GM18870 (cell line): ENCODE results near the gene IZUMO1.
"Not testable (repeated sequence)": the region's sequence is repeated elsewhere in the genome, so short reads cannot be mapped to it uniquely, and the experiment has no call there.

Experiments used
- ATAC-seq: cut with Tn5 transposase; IDR thresholded peaks from one replicate; pipeline ENCODE4 v1.9.1; 2021; ENCODE audit warnings: moderate library complexity; ENCODE audit not compliant: unreplicated experiment

The IZUMO1 gene

DNA sequence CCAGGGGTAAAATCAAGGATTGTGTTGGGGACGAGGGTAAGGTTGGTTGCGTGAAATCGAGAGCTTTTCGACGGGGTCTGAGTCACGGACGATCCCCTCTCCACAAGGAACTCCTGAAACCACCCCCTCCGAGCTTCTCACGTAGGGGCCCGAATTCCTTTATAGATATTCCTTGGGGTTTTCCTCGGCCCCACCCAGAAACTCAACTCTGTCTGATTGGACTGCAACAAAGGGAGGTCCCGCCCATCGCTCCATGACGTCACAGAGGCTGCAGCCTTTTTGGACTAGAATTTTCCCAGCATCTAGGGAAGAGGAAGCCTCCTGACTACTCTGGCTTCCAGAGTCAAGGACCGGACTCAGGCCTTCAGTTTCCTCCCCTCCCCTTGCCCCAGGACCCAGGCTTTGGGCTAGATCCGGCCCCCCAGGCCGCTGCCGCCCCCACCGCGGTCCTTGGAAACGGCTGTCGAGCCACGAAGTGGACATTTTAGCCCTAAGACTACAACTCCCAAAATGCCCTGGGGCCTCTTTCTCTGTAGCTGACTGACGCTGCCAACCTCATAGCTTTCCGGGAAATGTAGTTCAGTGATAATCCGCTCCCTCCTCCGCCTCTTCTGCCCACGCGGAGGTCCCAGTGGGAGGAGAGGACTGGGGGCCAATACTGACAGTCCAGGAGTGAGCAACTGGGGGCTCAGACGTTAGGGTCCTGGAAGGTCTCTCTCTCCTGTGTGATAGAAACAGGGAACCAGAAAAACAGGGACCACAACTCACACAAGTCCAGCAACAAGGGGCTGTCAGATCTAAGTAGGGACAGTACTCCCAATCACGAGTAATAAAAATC, at the start of gene IZUMO1:
Gene IZUMO1 (minus strand): TSS at position 172 of the 838 bp plus-strand sequence. CDS start 1,050 bp downstream, outside the sequence.
- ATAC-seq: no peak

- no peak for ATAC-seq
Measured at GRCh38 chr19:48795685-48796070, 49.0 kb upstream of the IZUMO1 start.

DNA sequence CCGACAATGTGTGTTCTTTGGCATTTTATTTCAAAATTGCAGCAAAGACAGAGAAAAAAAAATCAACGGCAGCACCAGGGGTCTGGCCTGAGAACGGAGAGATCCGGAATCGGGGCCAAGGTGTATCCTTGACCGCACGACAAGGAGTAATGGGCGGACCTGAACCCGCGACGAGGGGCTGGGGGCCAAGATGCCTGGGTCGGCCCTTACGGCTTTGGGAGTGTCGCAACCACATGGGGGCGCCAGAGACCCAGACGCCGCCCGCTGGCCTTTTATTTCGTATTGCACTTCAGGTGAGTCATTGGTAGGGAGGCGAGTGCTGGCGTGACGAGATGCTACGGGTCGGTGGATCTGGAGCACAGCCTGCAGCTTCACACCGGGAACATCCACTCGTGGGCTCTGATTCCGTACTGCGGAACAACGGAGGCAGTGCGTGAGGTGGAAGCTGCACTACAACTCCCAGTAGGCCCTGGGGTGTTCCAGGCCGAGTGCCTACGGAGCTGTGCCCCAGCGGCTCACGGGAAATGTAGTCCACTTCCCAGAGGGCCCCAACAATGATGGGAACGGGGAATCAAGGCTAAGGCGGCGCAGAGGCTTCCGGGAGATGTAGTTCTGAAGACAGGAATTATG, 48.5 kb upstream of the IZUMO1 start:
- ATAC-seq: peak; percentile 63

GRCh38 chr19:48794291-48794690, 47.6 kb upstream of the IZUMO1 start:
- no peak for ATAC-seq

DNA sequence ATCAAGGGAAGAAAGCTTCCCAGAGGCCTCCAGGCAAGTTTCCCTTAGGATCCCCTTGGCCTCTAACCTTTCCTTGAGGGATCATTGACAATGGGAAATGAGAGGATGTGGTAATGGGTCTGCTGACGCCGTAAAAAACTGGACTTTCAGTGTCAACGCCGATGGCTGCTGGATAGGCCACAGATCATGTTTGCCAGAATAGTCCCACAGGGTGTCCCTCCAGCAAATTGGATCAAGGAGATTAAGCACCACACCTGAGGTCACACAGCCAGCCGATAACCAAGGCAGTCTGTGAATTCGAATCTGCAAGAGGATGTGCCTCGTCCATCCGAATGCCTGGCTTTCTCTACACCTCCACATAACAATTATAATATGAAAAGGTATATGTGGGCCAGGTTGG, 46.6 kb upstream of the IZUMO1 start:
- ATAC-seq: no peak

DNA sequence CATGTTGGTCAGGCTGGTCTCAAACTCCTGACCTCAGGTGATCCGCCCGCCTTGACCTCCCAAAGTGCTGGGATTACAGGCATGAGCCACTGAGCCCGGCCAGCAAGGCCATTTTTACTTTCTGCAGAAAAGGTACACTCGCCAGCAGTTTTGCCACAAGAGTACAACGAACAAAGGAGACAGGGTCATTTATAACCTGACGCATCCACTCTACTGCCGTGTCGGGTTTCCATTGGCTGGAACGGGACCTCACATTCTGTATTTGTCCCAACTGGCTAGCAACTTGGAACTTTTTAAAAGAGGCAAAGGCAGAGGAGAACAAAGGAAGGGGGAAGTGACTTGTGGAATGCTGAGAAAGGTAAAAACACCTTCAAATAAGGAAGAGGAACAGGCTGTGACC, 40.6 kb upstream of the IZUMO1 start:
- ATAC-seq: not testable (repeated sequence)

- not testable (repeated sequence) for ATAC-seq
Measured at GRCh38 chr19:48786422-48786821, 39.7 kb upstream of the IZUMO1 start.

DNA sequence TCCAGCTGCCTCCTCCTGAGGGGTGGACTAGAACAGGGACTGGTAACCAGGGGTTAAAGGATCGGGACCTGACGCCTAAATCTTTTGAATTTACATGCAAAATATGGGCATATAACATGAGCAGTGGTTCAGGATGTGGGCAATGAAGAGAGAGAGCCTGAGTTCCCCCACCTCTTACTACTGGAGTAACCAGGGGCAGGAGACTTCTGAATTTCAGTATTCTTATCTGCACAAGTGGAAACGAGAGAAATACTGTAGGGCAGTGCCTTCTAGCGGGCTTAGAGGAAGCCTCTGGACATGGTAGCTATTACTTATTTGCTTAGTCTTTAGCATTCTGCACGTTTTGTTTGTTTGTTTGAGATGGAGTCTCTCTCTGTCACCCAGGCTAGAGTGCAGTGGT, 37.8 kb upstream of the IZUMO1 start:
- no peak for ATAC-seq

DNA sequence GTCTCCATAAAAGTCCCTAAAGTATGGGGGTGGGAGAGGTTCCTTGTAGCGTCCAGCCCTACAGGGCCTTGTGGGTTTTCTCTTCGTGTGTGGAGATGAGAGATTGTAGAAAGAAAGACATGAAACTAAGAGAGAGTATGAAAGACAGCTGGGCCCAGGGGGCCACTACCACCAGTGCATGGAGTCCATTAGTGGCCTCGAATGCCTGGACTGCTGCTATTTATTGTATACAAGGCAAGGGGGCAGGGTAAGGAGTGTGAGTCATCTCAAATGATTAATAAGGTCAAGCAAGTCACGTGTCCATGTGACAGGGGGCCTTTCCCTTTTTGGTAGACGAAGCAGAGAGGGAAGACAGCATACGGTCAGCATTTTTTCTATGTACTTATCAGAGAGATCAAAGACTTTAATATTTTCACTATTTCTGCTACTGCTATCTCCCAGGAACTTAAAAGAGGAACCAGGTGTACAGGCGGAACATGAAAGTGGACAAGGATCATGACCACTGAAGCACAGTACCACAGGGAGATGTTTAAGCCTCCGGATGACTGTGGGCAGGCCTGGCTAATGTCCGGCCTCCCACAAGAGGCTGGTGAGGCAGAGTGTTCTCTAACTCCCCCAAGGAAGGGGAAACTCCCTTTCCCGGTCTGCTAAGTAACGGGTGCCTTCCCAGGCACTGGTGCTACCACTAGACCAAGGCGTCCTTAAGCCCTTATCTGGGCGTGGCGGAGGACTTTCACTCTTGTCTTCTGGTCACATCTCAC, 34.1 kb upstream of the IZUMO1 start:
- ATAC-seq: no peak

DNA sequence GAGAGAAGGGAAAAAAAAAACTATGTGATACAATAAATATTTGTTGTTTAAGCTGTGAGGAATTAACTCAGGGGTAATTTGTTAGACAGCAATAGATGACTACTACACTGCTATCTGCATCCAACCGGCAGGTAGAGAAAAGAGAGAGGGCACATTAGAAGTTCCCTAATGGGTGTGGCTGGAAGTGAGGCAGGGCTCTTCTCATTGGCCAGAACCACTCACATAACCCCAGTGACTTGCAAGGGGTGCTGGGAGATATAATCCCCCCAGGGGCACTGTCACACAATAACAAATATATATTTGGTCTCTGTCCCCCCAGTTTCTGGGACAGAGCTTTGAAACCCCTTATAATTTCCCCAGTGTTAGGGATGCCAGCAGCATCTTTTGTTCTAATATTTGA, 32.9 kb upstream of the IZUMO1 start:
- ATAC-seq: no peak

DNA sequence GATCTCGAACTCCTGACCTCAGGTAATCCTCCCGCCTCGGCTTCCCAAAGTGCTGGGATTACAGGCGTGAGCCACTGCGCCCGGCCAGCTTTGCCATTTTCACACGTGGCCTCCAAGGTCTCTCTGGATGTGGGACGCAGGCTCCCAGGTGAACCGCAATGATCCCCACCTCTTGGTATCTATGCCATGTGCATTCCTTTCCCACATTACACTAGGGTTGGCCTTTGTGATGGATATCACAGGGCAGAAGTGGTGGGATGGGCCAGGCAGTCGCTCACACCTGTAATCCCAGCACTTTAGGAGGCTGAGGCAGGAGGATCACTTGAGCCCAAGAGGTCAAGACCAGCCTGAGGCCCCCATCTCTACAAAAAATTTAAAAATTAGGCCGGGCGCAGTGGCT, 31.0 kb upstream of the IZUMO1 start:
- ATAC-seq: no peak

GRCh38 chr19:48777139-48777538, 30.4 kb upstream of the IZUMO1 start:
- ATAC-seq: no peak

- no peak for ATAC-seq
Measured at GRCh38 chr19:48772503-48772953, 25.8 kb upstream of the IZUMO1 start.

GRCh38 chr19:48770734-48771472, 24.2 kb upstream of the IZUMO1 start:
- no peak for ATAC-seq

DNA sequence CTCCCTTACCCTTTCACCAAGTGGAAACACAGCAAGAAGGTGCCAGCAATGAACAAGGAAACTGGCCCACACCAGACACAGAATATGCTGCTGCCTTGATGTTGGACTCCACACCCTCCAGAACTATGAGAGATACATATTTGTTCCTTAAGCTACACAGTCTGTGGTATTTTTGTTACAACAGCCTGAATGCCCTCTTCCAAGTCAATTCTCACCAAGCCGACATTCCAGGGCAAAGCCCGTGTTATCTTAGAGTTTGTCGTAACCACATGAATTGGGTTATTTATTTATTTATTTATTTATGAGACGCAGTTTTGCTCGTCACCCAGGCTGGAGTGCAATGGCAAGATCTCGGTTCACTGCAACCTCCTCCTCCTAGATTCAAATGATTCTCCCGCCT, 23.6 kb upstream of the IZUMO1 start:
- ATAC-seq: no peak

DNA sequence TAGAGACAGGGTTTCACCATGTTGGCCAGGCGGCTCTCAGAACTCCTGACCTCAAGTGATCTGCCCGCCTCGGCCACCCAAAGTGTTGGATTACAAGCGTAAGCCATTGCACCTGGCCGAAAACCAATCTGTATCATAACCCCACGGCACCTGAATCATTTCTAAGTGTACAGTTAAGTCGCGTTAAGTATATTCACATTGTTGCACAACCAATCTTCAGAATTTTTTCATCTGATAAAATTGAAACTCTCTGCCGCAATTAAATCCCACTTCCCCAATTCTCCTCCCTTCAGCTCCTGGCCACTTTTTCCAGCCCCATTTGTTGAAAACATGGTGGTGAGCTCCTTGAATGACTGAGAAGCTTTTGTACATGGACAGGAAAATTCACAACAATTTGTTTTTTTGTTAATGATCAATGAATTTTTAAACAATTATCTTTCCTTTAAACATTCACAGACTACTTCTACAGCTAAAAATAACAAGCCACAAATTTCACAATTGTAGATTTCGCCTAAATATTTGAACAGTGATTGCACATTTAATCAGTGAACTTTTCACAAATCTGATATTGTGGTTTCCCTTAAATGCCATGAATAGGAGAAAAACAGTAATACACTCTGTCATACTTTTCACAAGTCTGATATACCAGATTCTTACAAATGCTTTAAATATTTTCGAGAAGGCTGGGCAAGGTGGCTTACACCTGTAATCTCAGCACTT, 22.4 kb upstream of the IZUMO1 start:
- ATAC-seq: no peak

GRCh38 chr19:48768171-48768753, 21.6 kb upstream of the IZUMO1 start:
- ATAC-seq: not testable (repeated sequence)

DNA sequence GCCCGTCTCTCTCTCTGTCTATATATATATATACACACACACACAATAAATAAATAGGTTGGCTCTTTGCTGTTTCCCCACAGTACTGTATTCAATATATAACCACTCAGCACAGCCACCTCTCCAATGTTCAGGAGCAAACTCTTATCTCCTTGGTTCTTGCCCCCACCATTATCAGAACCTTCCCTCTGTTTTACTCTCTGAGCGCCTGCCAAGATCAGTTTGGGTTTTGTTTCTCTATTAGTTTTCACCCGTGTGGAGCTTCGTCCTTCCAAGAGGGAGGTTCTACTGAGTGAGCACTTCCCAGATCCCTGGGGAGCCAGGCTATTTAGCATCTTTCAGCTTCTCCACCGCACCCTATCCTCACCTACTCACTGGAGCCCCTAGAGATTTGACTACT, 19.1 kb upstream of the IZUMO1 start:
- not testable (repeated sequence) for ATAC-seq

DNA sequence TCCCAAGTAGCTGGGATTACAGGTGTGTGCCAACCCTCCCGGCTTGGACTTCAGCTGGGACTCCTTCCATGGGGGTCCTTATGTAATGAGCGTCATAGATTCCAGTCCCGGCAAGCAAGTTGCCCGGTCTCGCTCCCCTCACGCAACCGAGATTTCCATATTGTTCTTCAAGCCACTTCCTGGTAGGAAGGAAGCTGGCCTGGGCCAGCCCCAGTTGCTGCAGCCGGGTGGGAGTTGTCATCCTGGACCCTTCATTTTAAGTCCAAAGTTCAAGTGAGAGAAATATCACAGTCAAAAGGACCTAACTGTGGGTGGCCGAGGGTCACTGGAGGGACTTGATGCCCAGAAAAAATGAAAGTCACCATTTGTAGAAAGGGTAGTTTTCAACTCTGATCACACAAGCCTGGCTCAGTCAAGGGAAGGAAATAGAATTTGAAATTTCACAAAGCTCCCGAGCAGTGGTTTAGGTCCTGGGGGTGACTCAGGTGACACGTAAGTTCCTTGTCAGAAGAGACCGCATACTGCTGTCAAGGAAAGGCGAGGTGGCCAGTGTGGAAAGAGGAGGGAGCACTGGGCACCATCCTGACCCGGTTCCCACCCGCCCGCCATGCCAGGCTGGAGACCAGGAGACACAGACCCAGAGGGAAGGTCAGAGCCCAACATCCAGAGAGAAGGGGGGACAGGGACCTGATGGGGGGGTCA, 13.9 kb upstream of the IZUMO1 start:
- ATAC-seq: no peak
